ENCODE data around the gene XPNPEP2. TPM values are rescaled to one million over a fixed set of nuclear protein-coding genes. Genes with fewer than 3 reads are reported as not detected.

XPNPEP2 gene
- total and polyA plus RNA-seq, 2 experiments from 2014 or later: 0.65 to 0.74 TPM

DNA sequence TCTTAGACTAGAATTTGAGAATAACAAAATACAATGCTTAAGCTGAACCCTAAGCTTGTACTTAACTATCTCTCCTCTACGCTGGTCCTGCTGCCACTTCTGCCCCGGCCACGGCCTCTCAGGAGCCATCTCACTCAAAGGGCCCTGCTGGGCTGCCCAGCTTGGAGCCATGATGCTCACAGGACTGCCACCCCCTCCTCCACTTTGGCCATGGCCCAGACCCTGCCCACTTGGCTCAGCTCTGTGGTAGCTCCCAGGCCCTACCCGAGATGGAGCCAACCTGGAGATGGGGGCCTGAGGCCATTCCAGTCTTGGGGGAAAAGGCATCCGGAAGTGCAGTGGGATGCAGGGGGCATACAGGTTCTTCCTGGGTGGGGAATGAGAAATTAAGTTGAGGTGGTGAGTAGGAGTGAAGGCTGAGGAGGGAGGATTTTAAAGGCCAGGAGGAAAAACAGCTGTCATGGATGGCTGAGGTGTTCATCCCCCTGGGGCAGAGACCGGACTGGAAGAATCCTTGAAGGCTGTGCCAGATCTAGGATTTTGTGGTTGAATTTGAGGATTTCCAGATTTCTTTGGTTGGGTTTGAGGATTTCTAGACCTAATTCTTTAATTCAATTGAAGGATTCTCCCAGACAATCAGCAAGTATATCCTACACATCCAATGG lies 41.8 kb downstream of the XPNPEP2 start:
- TF ChIP-seq EZH2phosphoT487 (IDR thresholded peaks at IDR 0.05; ENCODE audit: insufficient read depth, low read depth): no peak
- TF ChIP-seq EZH2 (IDR thresholded peaks at IDR 0.05; ENCODE audit: insufficient read depth, poor library complexity, severe bottlenecking): no peak
- Histone ChIP-seq H3K36me3 (ENCODE audit: low read depth) (no peaks in the 10 kb centered on the region), H3K27me3 (replicated peaks; ENCODE audit: insufficient read depth) (no peaks in the 10 kb centered on the region), H3F3A (ENCODE audit: insufficient read depth) (no peaks in the 10 kb centered on the region), H3K9ac (no peak overlapping the region), H3K4me1 (ENCODE audit: insufficient read depth) (no peaks in the 10 kb centered on the region), H2AFZ (no peak overlapping the region), H3K27ac (no peak overlapping the region), H3K4me2 (ENCODE audit: unreplicated experiment) (no peak overlapping the region), H3K4me3 (no peak overlapping the region), H3K9me2 (ENCODE audit: insufficient read depth) (no peaks in the 10 kb centered on the region), H4K20me1 (ENCODE audit: insufficient read depth) (no peaks in the 10 kb centered on the region), H3K9me3 (ENCODE audit: low read depth) (no peaks in the 10 kb centered on the region), H3K79me2 (ENCODE audit: insufficient read depth) (no peaks in the 10 kb centered on the region)
- WGBS, 2 experiments (ENCODE audit: low coverage in 1 of 2, low lambda C conversion rate in 2 of 2, missing lambda C conversion rate in 2 of 2): 81 to 92% methylated on average over 4 to 6 of the region's 6 CpGs
- in situ Hi-C loops (cut with MboI): no loop called here
- no peak for DNase-seq

DNA sequence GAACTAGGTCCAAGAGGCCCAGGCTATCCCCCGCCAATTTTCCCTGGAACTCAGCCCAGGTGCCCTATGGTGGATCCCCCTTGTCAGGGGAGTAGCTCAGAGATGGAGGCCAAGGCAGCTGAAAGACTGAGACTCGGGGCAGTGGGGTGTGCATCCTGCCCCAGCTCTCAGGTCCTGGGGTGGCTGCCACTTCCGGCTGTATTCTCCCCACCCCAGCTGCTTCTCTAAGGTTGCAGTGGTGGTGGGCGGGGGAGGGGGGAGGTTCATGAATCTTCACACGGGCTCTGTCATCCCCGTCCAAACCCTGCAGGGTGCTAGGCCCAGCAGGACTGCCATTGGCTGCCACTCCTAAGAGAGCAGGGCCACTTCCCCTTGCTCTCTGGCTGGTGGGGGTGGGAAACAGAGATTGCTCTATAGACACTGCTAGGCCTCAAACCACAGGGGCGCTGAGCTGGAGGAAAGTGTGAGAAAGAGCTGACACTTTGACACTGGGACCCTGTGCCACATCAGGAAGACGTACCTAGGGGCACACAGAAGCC lies 42.4 kb downstream of the XPNPEP2 start:
- TF ChIP-seq EZH2 (IDR thresholded peaks at IDR 0.05; ENCODE audit: insufficient read depth, poor library complexity, severe bottlenecking) (no peak), EZH2phosphoT487 (IDR thresholded peaks at IDR 0.05; ENCODE audit: insufficient read depth, low read depth) (no peak)
- WGBS, 2 experiments (ENCODE audit: low coverage in 1 of 2, low lambda C conversion rate in 2 of 2, missing lambda C conversion rate in 2 of 2): 70 to 100% methylated on average over 1 to 6 of the region's 8 CpGs
- H3K79me2 ChIP-seq (ENCODE audit: insufficient read depth): no peaks in the 10 kb centered on the region
- no peaks in the 10 kb centered on the region for H3K36me3 ChIP-seq (ENCODE audit: low read depth)
- H3K9me2 ChIP-seq (ENCODE audit: insufficient read depth): no peaks in the 10 kb centered on the region
- no peak overlapping the region for H2AFZ ChIP-seq
- H3K4me2 ChIP-seq (ENCODE audit: unreplicated experiment): no peak overlapping the region
- no peak for DNase-seq
- H3K27me3 ChIP-seq (replicated peaks; ENCODE audit: insufficient read depth): no peaks in the 10 kb centered on the region
- H3K27ac ChIP-seq: no peak overlapping the region
- in situ Hi-C loops (cut with MboI): no loop called here
- H3K4me3 ChIP-seq: no peak overlapping the region
- H4K20me1 ChIP-seq (ENCODE audit: insufficient read depth): no peaks in the 10 kb centered on the region
- H3F3A ChIP-seq (ENCODE audit: insufficient read depth): no peaks in the 10 kb centered on the region
- no peaks in the 10 kb centered on the region for H3K9me3 ChIP-seq (ENCODE audit: low read depth)
- H3K4me1 ChIP-seq (ENCODE audit: insufficient read depth): no peaks in the 10 kb centered on the region
- H3K9ac ChIP-seq: no peak overlapping the region

DNA sequence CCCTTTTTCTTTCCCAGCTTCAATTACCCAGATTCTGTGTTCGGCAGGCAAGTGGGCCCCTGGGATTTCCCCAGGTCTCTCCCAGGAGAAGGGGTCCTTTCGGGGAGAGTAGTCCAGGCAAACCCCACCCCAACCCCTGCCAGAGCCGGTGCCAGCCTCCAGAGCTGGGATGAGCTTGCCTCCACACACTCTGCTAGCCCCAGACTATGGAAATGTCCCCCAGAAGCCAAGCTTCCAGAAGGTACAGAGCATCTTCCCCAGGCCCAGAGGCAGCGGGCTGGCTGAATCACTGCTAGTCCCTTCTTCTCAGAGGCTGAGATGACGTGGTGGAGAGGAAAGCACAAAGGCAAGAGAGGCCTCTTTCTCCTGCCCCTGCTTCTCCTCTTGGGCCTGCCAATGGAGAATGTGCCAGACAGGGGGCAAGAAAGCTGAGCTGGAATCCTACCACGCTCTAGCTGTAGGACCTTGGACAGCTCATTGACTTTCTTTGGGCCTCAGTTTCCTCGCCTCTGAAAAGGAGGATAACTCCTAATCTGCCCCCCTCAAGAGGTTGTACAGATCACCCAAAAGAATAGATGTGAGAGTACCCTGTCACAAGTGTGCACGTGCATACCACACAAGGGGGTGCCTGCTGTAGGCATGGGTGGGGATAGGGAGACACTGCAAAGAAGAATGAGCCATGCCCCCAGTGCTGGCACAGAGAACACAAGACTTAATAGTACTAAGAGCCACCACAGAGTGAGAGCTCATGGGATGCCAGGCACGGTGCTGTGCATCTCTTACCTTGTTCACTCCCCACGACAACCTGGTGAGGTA lies 43.1 kb downstream of the XPNPEP2 start:
- H2AFZ ChIP-seq: no peak overlapping the region
- TF ChIP-seq EZH2 (IDR thresholded peaks at IDR 0.05; ENCODE audit: insufficient read depth, poor library complexity, severe bottlenecking): no peak
- no peak for TF ChIP-seq EZH2phosphoT487 (IDR thresholded peaks at IDR 0.05; ENCODE audit: insufficient read depth, low read depth)
- no peaks in the 10 kb centered on the region for H3K79me2 ChIP-seq (ENCODE audit: insufficient read depth)
- no peak overlapping the region for H3K27ac ChIP-seq
- H3F3A ChIP-seq (ENCODE audit: insufficient read depth): no peaks in the 10 kb centered on the region
- H3K4me3 ChIP-seq: no peak overlapping the region
- H3K9me3 ChIP-seq (ENCODE audit: low read depth): no peaks in the 10 kb centered on the region
- DNase-seq: no peak
- H3K9me2 ChIP-seq (ENCODE audit: insufficient read depth): no peaks in the 10 kb centered on the region
- 59 to 82% methylated on average over 6 to 9 of the region's 10 CpGs for WGBS, 2 experiments (ENCODE audit: low coverage in 1 of 2, low lambda C conversion rate in 2 of 2, missing lambda C conversion rate in 2 of 2)
- H3K36me3 ChIP-seq (ENCODE audit: low read depth): no peaks in the 10 kb centered on the region
- H4K20me1 ChIP-seq (ENCODE audit: insufficient read depth): no peaks in the 10 kb centered on the region
- in situ Hi-C loops (cut with MboI): no loop called here
- no peak overlapping the region for H3K9ac ChIP-seq
- no peaks in the 10 kb centered on the region for H3K27me3 ChIP-seq (replicated peaks; ENCODE audit: insufficient read depth)
- H3K4me1 ChIP-seq (ENCODE audit: insufficient read depth): no peaks in the 10 kb centered on the region
- H3K4me2 ChIP-seq (ENCODE audit: unreplicated experiment): no peak overlapping the region

DNA sequence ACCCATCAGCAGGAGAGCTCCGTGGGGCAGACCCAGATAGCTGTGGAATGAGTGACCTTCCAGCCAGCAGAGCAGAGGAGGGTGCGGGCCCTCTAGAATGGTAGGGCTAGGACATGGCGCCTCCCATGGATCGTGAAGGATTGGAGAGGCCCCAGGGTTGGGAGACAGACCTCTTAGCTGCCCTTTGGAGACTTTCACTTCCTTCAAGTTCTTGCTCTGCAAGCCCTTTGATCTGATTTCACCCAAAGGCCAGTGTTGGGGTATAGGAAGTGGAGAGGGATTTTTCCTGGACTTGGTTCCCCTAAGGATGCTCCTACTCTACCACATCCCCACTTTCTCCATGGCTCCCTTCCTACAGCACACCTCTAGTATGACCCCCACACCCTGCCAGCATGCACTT lies 43.9 kb downstream of the XPNPEP2 start:
- WGBS, 2 experiments (ENCODE audit: low coverage in 1 of 2, low lambda C conversion rate in 2 of 2, missing lambda C conversion rate in 2 of 2): 70 to 72% methylated on average over 4 of the region's 4 CpGs
- H3K36me3 ChIP-seq (ENCODE audit: low read depth): no peaks in the 10 kb centered on the region
- TF ChIP-seq EZH2 (IDR thresholded peaks at IDR 0.05; ENCODE audit: insufficient read depth, poor library complexity, severe bottlenecking) (no peak), EZH2phosphoT487 (IDR thresholded peaks at IDR 0.05; ENCODE audit: insufficient read depth, low read depth) (no peak)
- H3K4me1 ChIP-seq (ENCODE audit: insufficient read depth): no peaks in the 10 kb centered on the region
- no peak overlapping the region for H3K27ac ChIP-seq
- in situ Hi-C loops (cut with MboI): no loop called here
- H3F3A ChIP-seq (ENCODE audit: insufficient read depth): no peaks in the 10 kb centered on the region
- no peak overlapping the region for H2AFZ ChIP-seq
- H3K4me2 ChIP-seq (ENCODE audit: unreplicated experiment): no peak overlapping the region
- no peaks in the 10 kb centered on the region for H3K9me3 ChIP-seq (ENCODE audit: low read depth)
- H3K79me2 ChIP-seq (ENCODE audit: insufficient read depth): no peaks in the 10 kb centered on the region
- no peak overlapping the region for H3K9ac ChIP-seq
- H3K9me2 ChIP-seq (ENCODE audit: insufficient read depth): no peaks in the 10 kb centered on the region
- H3K4me3 ChIP-seq: no peak overlapping the region
- no peaks in the 10 kb centered on the region for H4K20me1 ChIP-seq (ENCODE audit: insufficient read depth)
- no peak for DNase-seq
- no peaks in the 10 kb centered on the region for H3K27me3 ChIP-seq (replicated peaks; ENCODE audit: insufficient read depth)
